Activated CD4-positive, CD25-positive, alpha-beta regulatory T cell treated with anti-CD3 and anti-CD28 coated beads, Interleukin-2, amount 50 U/mL, for 72 hours (primary cell): Measurements from ENCODE around the gene SEC61A2.
"Not testable (repeated sequence)": the region's sequence is repeated elsewhere in the genome, so short reads cannot be mapped to it uniquely, and the experiment has no call there.

Source experiments
- DNase-seq: peaks from one replicate; pipeline ENCODE4 v3.0.0; 2021

Gene SEC61A2

GRCh38 chr10:12162927-12163326, 33.5 kb downstream of the SEC61A2 start:
- no peak for DNase-seq

GRCh38 chr10:12164085-12164484, 34.6 kb downstream of the SEC61A2 start:
- no peak for DNase-seq

DNA sequence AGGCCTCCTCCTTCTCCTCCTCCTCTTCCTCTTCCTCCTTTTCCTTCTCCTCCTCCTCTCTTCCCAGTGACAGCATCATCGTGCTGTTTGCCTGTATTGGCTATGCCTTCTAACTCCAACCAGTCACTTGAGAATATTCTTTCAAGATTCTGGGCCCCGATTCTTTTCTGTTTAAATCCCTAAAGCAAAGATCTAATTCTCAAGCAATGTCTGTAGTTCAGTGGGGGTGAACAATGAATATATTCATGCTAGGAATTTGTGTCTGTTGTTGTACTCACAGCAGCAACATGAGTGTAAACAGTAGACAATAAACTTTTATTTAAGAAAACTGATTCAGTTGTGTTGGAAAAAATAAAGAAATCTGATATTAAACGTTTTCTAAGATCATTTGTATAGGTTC, 35.6 kb downstream of the SEC61A2 start:
- DNase-seq: no peak

GRCh38 chr10:12165999-12166775, 36.7 kb downstream of the SEC61A2 start:
- DNase-seq: no peak

- not testable (repeated sequence) for DNase-seq
Measured at GRCh38 chr10:12171512-12171911, 42.0 kb downstream of the SEC61A2 start.

- DNase-seq: no peak
Measured at GRCh38 chr10:12177642-12178041, 48.2 kb downstream of the SEC61A2 start.

DNA sequence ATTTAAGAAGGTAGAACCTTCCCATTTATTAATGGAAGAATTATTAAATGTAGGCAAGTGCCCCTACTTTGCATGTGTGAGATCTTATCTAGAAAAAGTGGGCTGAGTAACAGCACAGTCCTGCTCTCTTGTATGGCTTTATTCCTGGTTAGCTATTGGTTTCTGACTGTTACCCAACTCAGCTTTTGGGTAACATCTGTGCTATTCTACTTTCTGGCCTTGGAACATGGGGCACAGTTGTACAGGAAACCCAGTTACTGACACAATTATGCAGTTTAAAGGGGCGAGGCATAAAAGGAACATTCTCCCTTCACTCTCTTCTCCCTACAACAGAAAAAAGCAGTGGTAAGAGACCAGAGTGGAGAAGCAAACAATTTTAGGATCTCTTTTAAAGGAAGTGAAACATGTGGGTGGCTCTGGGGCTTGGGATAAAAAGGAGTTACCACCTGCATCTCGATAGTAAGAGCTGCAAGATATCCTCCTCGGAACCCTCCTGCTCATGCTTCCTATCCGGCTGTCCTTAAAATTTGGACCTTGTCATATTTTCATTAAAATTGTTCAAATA, 50.2 kb downstream of the SEC61A2 start:
- DNase-seq: no peak

GRCh38 chr10:12180221-12180974, 50.9 kb downstream of the SEC61A2 start:
- no peak for DNase-seq

DNA sequence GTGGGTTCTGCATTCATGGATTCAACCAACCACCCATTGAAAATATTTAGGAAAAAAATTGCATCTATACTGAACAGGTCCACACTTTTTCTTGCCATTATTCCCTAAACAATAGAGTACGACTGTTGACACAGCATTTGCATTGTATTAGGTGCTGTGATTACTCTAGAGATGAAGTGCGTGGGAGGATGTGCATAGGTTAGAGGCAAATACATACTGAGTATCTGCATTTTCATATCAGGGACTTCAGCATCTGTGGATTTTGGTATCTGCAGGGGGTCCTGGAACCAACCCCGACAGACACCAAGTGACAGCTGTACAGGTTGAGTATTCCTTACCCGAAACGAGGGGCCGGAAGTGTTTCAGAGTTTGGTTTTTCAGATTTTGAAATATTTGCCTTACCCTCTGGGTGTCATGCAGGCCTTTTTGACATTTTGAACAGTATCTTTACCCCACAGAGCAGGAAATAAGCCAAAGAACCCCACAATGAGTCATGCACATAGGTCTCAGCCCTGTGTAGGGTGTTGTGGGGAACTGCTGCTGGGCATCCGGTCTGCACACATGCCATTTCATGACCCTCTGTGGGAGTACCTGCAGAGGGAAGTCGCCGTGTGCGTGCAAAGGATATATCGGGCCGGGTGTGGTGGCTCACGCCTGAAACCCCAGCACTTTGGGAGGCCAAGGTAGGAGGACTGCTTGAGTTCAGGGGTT, 51.7 kb downstream of the SEC61A2 start:
- DNase-seq: peak; percentile 72

GRCh38 chr10:12184165-12184564, 54.7 kb downstream of the SEC61A2 start:
- DNase-seq: no peak

DNA sequence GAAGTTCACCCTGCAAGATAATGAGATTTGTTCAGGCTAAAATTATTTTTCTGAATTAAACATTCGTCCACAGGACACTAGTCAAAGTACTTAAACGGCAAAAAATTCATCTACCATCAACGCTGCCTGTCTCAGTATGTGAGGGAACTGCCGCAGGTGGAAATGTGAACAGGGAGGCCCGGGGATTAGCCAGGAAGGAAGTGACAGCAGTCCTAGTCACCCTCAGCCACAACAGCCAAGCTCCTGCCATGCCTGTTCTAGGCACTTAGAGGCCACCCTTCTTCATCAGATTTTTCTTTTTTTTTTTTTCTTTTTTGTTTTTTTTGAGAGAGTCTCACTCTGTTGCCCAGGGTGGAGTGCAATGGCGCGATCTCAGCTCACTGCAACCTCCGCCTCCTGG, 56.8 kb downstream of the SEC61A2 start:
- DNase-seq: no peak

- DNase-seq: no peak
Measured at GRCh38 chr10:12187321-12187905, 57.9 kb downstream of the SEC61A2 start.

DNA sequence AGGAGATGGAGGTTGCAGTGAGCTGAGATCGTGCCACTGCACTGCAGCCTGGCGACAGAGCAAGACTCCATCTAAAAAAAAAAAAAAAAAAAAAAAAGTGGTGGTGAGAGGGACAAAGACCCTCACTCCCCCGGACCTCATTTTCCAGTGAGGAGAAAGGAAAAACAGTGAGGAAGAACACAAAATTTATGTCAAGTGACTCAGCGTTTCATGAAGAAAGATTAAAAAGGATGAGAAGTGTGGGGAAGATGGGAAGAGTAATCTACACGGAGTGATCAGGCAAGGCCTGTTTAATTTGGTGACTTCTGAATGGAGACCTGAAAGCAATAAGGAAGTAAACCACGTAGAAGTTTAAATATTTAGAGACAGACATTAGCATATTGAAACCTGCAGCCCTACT, 59.2 kb downstream of the SEC61A2 start:
- no peak for DNase-seq

DNA sequence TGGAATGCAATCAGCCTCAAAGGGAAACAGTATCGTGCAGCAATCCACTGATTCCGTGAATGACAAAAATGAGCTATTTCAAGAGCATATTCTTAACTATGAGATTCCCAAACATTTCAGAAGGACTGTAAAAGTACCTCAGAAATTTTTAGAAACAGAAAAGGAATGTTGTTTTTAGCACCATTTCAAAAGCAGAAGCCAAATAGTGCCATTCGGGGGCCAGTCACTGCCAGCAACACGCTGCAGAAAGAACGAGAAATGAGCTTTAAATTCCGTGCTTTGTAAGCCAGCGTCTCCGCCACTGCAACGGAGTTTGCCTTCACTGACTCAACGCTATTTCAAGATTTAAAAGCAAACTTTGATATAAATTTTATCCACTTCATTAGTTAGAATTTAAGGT, 59.9 kb downstream of the SEC61A2 start:
- DNase-seq: no peak

- DNase-seq: no peak
Measured at GRCh38 chr10:12191715-12192114, 62.2 kb downstream of the SEC61A2 start.

DNA sequence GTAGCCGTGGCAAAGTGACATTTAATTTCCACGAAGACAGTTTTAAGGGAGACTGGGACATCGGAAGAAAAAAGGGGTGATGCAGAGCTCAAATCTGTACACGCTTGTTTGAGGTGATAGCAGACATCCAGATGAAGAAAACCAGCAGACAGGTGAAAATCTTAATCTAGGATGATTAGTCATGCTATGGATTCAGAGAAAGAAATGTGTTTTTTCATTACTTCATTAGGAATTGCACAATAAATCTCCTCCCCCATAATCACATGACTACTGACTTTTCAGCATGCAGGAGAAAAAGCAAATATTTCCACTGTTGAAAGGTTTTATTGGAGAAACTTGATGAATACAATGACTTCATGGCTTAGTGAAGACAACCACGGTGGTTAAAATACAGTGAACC, 63.7 kb downstream of the SEC61A2 start:
- DNase-seq: no peak

DNA sequence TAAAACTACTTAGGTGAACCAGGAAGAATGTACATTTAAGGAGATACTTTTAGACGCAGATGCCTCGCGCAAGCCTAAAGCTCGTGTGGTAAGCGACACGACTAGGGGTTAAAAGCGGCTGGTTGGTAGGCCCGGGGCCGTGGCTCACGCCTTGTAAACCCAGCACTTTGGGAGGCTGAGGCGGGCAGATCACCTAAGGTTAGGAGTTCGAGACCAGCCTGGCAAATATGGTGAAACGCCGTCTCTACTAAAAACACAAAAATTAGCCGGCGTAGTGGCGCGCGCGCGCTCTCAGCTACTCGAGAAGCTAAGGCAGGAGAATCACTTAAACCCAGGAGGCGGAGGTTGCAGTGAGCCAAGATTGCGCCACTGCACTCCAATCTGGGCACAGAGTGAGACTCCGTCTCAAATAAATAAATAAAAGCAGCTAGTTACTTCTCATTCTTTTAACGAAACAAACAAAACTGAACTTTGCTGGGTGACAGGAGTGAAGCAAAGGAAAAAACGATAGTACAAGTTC, 65.3 kb downstream of the SEC61A2 start:
- peak; percentile 35 for DNase-seq

DNA sequence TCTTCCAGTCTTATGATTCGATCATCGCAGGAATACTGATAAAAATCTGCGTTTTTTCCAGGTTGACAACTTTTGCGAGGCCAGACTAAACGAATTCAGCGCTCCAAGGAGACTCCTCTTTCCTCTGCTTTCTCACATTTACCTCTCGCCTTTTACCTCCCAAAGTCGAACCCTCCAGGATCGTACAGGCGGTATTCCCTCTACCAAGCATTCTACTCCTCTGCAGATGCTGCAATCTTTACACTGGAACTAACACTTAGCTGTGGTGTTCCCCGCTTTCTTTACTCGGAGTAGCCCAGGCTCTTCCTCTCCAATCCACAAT, 65.8 kb downstream of the SEC61A2 start:
- no peak for DNase-seq

DNA sequence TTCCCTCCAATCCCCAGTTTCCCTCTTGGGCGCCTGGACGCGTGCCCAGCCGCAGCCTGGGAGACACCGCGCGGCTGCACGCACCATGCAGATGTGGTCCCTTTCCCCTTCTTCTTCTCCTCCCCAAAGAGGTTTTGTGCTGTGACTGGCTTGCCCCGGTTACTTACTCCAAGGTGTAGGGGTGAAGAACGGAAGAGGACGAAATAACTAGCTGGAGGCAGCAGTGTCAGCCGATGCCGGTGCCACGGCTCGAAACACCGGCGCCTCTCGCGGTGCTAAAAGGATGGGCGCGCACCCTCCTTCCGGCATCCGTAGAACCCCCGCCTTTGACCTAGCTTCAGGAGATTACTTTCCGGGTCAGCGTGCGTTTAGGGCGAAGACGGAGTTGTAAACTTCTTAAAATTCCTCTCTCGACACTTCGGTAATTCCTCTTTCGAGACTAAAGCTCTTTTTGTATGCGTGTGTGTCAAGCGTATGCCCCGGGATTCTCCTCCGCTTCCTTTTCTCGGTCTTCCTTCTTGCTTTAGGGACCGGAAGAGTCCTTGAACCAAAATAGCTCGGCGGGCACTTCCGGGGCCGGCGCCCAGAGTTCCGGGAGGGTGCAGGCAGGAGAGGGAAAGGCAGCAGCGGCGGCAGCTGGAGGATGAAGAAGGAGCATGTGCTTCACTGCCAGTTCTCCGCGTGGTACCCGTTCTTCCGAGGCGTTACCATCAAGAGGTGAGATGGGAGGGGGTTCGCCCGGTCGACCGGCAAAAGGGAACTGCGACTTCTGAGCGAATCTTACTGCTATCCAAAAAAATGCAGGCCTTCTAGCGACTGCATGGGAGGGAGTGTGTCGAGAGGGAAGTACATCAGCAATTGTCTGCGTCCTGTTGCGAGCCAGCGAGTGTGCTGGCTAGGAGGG, 66.4 kb downstream of the SEC61A2 start, which contains the start of the genes CDC123 and NUDT5:
Gene CDC123, plus strand, starts transcription at position 586 of the 904 bp plus-strand sequence. Its CDS starts 58 bp downstream, at position 644.
Gene NUDT5, minus strand, starts transcription at position 289 of the 904 bp plus-strand sequence. CDS start 9,600 bp downstream, outside the sequence.
- DNase-seq: peak; percentile 83

- no peak for DNase-seq
Measured at GRCh38 chr10:12196531-12197211, 67.2 kb downstream of the SEC61A2 start.

GRCh38 chr10:12198156-12198555, 68.7 kb downstream of the SEC61A2 start:
- DNase-seq: no peak
